Spleen (tissue), 7 donors: ENCODE measurements around the gene TMPRSS2.

Experiments
- CTCF ChIP-seq, 11 experiments: fragments of 200-600 bp in 7 of 11; fragments of 450-650 bp in 4 of 11; sonication (generic) in 4 of 11; IDR thresholded peaks in 8 of 11; conservative IDR thresholded peaks in 3 of 11; 1 replicate in 7 of 11; 2 replicates in 4 of 11; pipeline versions ENCODE4 v1.4.0 to v1.8.0; 2016 to 2021; ENCODE audit warnings: antibody characterized with exemption in 11 of 11, inconsistent platforms in 4 of 11, mild to moderate bottlenecking in 1 of 11
- POLR2A ChIP-seq, 3 donors: fragments of 450-650 bp; IDR thresholded peaks; one replicate each; pipeline ENCODE4 v1.5.1; 2017; ENCODE audit warnings: antibody characterized with exemption in 3 of 3, mild to moderate bottlenecking in 1 of 3
- donor health status: DM: no; HTN: no; CAD: no; lungs with moderate emphysema.
- donor health status: DM: no; HTN: no; CAD: no.
- donor health status: DM: no; HTN: no; CAD: no.

GRCh38 chr21:41427556-41427955 is 80.4 kb downstream of the TMPRSS2 start:
- TF ChIP-seq CTCF (IDR thresholded peaks at IDR 0.05 in 8 of 11, conservative IDR thresholded peaks at IDR 0.05 in 3 of 11) (no peak), POLR2A (IDR thresholded peaks at IDR 0.05) (no peak)
